GM21576 (cell line): ENCODE results near the gene CIB2.

Experiments
- ATAC-seq: cut with Tn5 transposase; IDR thresholded peaks from one replicate; pipeline ENCODE4 v1.9.1; 2021; ENCODE audit warnings: mild to moderate bottlenecking, moderate library complexity; ENCODE audit not compliant: unreplicated experiment

CIB2 gene

DNA sequence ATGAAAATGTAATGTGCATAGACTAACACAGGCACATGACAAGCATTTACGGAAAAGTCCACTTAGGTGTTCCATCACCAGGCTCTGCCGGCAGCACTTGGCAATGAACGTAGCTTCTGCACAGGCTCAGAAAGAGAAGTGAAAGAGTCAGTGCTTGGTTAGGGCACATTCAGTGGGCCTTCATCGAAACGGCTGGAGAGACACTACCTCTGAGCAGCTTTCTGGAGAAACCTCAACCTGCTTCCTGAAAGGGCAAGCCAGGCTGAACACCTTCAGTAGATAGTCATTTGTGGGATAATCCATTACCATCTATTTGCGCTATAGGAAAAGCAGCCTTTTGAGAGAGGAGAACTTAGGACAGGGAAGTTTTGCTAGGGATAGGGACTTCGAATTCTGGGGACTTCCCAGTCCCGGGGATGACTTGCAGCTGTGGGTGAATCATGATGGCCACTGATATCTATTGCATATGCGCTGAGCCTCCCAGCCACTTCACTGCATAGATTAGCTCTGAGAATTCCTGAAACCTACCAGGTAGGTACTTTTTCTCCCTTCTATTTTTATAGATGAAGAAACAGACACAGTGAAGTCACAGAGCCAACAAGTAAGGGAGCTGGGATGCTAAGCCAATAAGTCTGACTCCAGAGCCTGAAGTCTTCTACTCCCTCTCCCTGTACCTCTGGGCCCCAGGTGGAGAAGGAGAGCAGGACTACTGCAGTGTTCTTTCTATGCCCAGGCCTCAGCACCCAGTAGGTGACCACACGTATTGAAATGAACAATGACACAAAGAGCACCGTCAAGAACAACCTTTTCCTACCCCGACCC, 43.1 kb downstream of the CIB2 start:
- ATAC-seq: peak; percentile 78

DNA sequence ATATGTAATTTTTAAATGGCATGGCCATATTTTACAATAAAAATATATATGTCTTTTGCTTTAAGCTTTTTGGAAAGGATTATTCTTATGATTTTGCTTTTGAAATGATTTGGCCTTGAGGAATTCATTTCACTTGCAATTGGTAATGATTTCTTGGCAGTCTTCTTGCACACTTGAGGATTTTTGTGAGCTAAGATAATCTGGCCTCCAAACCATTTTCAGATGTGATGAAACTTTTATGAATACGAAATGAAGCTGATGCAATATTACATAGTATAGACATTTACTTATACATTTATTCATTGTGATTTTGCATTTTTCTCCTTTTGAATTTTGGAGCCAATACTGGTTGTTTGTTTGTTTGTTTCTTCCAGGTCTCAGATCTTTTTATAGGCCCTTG, 45.3 kb downstream of the CIB2 start:
- ATAC-seq: no peak

- ATAC-seq: no peak
Observed at GRCh38 chr15:78084449-78084750, 46.8 kb downstream of the CIB2 start.

- no peak for ATAC-seq
Observed at GRCh38 chr15:78083687-78084448, 47.4 kb downstream of the CIB2 start.

- no peak for ATAC-seq
Observed at GRCh38 chr15:78083186-78083585, 48.1 kb downstream of the CIB2 start.

DNA sequence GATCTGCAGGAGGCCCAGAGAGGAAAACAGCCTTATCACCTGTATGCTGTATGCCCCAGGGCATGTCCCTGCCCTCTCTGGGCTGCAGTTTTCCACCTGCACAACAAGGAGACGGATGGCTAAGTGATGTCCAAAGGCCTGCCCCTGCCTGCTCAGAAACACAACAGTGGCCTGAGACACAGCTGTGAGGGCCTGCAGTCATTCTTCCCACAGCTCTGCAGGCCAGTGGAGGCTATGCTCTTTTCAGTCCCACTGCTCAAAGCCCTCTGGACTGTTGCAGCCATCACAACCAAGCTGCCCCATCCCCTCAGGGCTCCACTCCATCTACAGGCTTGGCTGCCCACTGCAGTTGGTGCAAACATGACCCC, 48.5 kb downstream of the CIB2 start:
- no peak for ATAC-seq

- no peak for ATAC-seq
Observed at GRCh38 chr15:78082106-78082742, 49.0 kb downstream of the CIB2 start.

DNA sequence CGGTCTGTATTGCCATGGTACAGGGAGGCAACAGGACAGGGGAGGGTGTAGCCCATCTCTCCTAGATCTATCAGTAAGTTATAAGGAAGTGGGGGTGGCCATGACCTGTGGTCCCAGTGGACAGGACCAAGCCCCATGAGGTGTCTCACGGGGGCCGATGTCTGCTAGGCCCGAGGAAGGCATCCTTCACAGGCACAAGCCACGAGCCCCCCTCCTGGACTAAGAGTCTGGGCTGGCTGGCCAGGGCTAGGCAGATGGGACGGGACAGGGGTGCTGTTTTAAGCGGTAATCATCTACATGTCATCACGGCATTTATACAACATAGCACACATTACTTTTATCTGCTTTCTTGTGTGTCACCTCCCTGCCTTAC, 51.2 kb downstream of the CIB2 start:
- ATAC-seq: no peak

- ATAC-seq: no peak
Observed at GRCh38 chr15:78079298-78080087, 51.8 kb downstream of the CIB2 start.

DNA sequence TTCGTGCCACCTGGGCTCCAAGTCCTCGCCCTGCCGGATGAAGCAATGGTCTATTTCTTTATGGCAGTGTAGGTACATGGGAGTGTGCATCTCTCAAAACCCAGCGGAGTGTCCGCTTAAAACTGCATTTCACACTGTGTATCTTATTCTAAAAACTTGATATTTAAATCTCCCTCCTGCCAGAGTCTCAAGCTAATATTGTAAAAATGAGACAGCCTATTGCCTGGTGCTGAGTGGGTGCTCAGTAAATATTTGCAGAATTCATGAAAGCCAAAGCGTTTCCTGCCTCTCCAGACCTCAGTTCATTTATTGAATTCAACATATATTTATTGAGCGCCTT, 53.4 kb downstream of the CIB2 start:
- no peak for ATAC-seq

- ATAC-seq: peak; percentile 59
Observed at GRCh38 chr15:78077053-78077870, 54.0 kb downstream of the CIB2 start, which contains the start of gene TBC1D2B. TBC1D2B (minus strand) TSS chr15:78077711; CDS start chr15:78077652, 59 bp downstream.

DNA sequence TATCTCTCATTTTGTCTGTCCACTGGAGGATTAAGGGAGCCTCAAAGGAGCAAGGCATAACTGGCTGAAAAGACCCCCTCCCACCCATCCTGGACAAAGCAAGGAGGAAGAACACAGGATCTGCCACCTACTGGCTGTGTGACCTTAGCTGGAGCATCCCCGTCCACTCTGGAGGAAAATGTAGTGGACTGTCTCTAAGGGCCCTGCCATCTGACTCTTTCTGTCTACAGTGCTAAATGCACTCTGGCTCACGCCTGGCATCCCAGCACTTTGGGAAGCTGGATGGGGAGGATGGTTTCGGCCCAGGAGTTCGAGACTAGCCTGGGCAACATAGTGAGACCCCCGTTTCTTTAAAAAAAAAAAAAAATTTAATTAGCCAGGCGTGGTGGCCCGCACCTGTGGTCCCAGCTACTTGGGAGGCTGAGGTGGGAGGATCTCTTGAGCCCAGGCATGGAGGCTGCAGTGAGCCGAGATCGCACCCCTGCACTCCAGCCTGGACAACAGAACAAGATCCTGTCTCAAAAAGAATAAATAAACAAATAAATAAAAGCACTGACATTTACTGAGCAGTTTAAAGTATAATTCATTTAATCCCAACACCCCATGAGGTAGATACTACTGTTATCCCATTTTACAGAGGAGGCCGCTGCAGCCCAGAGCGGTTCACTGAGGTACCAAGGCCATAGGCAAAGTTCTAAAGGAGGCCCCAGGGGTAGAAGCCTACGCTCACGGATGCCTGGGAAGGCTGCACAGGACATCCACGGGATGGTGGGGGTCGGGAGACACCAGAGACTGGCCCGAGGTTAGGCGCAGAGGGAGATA, 54.8 kb downstream of the CIB2 start:
- no peak for ATAC-seq

GRCh38 chr15:78075490-78076230, 55.6 kb downstream of the CIB2 start:
- no peak for ATAC-seq

DNA sequence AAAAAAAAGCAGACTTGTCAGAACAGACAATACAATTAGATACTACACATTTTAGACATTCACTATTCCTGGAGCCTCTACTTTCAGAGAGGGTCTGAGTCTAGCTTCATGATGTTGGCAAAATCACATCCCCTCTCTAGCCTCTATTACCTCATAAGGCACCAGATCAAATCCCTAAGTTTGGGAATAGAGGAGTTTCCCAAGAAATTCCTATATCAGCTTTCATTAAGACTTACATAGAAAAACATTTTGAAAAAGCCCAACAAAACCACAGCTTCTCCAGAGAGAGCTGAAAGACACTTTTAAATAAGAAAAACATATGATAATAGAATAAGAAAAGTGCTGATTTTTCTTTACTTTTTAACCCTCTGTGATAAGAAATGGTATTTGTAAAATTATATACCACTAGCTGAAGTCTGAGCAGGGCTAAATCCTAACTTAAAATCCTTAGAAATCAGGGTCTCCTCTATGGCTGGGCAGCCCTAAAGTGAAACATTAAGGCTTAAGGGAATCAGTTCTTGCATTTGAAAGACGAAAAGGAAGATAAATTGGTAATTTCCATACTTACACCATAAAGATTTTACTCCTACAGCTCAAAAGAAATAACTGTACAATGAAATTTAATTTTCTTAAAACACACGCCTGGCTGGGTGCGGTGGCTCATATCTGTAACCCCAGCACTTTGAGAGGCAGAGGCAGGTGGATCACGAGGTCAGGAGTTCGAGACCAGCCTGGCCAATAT, 58.0 kb downstream of the CIB2 start:
- no peak for ATAC-seq

GRCh38 chr15:78072080-78072892, 59.0 kb downstream of the CIB2 start:
- ATAC-seq: no peak

DNA sequence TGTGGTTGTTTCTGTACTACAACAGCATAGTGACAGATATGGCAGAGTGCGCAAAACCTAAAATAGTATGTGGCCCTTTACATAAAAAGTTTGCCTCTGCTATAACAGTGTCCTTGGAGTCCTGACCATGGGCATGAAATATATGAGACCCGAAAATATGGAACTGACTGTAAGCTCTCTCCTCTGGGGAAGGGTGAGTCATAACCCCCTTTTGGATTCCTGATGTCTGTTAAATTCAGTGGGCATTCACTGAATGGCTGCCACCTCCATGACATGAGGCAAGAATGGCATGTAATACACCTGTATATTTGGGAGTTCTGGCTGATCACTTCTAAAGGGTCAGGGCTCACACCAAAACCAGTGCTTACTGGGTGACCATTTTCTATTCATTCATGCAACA, 59.9 kb downstream of the CIB2 start:
- no peak for ATAC-seq

DNA sequence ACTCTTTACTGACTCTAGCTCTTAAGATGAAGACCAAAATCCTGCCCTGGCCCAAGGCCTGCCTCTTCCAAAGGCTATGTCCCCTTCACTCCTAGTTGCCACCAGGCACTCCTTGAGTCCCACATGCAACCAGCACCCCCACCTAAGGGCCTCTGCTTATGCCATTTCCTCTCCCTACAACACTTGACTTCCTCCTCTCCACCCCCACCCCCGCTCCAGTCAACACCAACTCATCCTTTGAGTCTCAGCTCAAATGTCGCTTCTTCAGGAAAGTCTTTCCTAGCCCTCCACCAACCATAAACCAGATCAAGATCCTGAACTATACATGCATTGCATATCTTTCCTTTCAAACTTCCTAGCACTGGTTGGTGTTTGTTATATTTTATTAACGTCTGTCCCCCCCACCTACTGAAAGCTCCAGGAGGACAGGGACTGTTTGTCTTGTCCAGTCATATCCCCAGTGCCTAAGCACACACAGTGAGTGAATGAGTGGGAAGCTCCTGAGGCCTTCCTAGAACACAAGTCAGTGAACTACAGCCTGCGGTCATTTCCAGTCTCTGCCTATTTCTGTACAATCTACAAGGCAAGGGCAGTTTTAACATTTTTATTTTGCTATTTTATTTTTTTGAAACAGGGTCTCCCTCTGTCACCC, 61.1 kb downstream of the CIB2 start:
- ATAC-seq: no peak
